ENCODE data around the gene BLOC1S3.
A peak's percentile ranks its signal among the peaks of the same experiment; 100 is the strongest.

BLOC1S3 gene

DNA sequence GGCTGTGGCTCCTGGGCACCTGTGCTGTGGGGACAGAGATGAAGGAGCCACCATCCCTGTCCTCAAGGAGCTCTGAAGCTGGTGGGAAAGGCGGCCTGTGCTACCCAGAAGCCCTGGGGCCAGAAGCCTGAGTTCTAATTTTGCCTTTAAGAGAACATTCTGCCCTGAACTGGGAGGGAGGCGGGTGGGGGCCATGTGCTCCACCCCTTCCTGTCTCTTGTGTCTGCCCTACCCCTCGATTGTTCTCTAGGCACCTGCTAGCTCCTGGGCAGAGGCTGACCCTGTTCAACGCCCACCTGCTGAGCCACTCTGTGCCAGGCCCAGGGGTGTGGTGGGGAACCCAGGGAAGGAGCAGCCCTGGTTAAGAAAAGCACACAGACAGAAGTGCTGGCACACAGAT is 6.4 kb upstream of the BLOC1S3 start:
- WGBS, 2 experiments: 85 to 88% methylated on average over 4 of the region's 4 CpGs
- Histone ChIP-seq H3K27me3 (ENCODE audit: control insufficient read depth, insufficient read depth, low read length, poor library complexity, severe bottlenecking) (no peaks in the 10 kb centered on the region), H3K9me3 (ENCODE audit: control insufficient read depth, low read length) (no peaks in the 10 kb centered on the region), H3K4me1 (ENCODE audit: control insufficient read depth, insufficient read depth, low read length) (no peaks in the 10 kb centered on the region), H3K4me3 (ENCODE audit: insufficient read depth, low read depth, low read length) (no peak overlapping the region), H3K36me3 (ENCODE audit: control insufficient read depth, insufficient read depth, low read length) (no peaks in the 10 kb centered on the region), H3K27ac (ENCODE audit: insufficient read depth, low read depth, low read length, poor library complexity, severe bottlenecking) (no peak overlapping the region)

DNA sequence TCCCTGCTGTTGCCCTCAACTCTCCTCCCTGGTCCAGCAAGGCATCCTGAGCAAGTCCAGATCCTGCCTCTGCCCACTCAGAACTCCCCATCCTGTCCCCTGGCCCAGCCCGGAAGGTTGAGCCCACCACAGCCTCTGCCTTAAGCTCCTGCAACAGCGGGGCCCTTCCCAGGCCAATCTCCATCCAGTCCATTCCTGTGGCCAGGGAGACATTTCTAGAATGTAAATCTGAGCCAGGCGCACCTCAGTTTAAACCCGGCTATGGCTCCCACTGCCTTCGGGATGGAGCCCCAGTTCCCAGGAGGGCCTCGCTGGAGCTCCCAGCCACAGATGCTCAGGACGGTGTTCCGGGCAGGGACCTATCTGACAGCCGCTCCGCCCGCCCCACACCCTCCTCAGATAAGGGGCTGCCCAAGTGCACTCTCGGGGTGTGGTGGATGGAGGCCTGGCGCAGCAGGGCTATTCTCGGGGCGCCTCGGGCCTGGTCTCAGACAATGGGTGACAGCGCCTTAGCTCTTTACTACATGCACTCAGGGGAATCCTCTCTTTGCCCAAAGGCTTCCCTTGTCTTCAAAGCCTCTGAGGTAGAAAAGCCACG is 5.9 kb upstream of the BLOC1S3 start:
- Histone ChIP-seq H3K27ac (ENCODE audit: insufficient read depth, low read depth, low read length, poor library complexity, severe bottlenecking) (no peak overlapping the region), H3K27me3 (ENCODE audit: control insufficient read depth, insufficient read depth, low read length, poor library complexity, severe bottlenecking) (no peaks in the 10 kb centered on the region), H3K9me3 (ENCODE audit: control insufficient read depth, low read length) (no peaks in the 10 kb centered on the region), H3K4me1 (ENCODE audit: control insufficient read depth, insufficient read depth, low read length) (no peaks in the 10 kb centered on the region), H3K36me3 (ENCODE audit: control insufficient read depth, insufficient read depth, low read length) (no peaks in the 10 kb centered on the region), H3K4me3 (ENCODE audit: insufficient read depth, low read depth, low read length) (no peak overlapping the region)
- WGBS, 2 experiments: 88 to 89% methylated on average over 16 to 17 of the region's 18 CpGs

DNA sequence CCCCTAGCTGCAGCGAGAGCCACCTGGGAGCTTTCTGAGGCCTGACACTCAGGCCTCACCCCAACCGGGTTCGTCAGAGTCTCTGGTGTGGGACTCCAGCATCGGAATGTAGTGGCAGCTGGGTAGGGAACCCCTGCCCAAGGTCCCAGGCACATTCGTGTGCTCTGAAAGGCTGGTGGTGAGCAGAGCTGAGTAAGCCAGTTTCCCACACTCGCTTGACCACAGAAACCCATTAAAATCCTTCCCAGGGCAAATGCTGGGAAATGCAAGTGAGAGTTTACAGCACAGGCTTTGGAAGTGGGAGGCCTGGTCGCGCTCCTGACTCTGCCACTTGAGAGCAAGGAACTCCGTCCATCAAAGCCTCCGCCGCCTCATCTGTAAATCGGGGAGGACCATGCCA is 4.8 kb upstream of the BLOC1S3 start:
- H3K27me3 ChIP-seq (ENCODE audit: control insufficient read depth, insufficient read depth, low read length, poor library complexity, severe bottlenecking): no peaks in the 10 kb centered on the region
- H3K9me3 ChIP-seq (ENCODE audit: control insufficient read depth, low read length): no peaks in the 10 kb centered on the region
- no peaks in the 10 kb centered on the region for H3K36me3 ChIP-seq (ENCODE audit: control insufficient read depth, insufficient read depth, low read length)
- WGBS, 2 experiments: 91% methylated on average over 12 of the region's 12 CpGs
- no peak overlapping the region for H3K27ac ChIP-seq (ENCODE audit: insufficient read depth, low read depth, low read length, poor library complexity, severe bottlenecking)
- H3K4me1 ChIP-seq (ENCODE audit: control insufficient read depth, insufficient read depth, low read length): no peaks in the 10 kb centered on the region
- no peak overlapping the region for H3K4me3 ChIP-seq (ENCODE audit: insufficient read depth, low read depth, low read length)

DNA sequence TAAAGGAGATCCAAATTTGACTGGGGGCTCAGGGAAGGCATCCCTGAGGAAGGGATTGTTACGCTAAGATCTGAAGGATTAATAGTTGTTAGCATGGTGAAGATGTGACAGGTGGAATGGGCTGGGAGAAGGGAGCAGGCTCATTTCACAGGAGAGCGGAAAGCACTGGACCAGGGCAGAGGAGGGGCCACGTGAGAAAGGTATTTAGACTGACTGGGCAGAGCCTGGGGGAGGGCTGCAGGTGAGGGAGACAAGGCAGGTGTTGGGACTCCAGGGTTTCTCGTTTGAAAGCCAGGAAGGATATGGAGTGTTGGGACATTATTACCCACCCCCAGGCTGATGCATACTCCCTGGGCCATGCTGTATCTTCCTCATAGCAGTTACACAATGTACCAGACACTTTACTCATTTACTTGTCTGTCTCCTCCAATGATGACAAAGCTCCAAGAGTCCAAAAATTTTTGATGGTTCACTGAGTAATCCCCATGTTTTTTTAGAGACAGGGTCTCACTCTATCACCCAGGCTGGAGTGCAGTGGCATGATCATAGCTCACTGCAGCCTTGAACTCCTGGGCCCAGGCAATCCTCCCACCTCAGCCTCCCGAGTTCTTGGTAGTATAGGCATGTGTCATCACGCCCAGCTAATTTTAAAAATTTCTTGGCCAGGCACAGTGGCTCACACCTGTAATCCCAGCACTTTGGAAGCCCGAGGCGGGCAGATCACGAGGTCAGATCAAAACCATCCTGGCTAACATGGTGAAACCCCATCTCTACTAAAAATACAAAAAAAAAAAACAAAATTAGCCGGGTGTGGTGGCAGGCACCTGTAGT is 2.9 kb upstream of the BLOC1S3 start:
- no peak overlapping the region for H3K4me3 ChIP-seq (ENCODE audit: insufficient read depth, low read depth, low read length)

DNA sequence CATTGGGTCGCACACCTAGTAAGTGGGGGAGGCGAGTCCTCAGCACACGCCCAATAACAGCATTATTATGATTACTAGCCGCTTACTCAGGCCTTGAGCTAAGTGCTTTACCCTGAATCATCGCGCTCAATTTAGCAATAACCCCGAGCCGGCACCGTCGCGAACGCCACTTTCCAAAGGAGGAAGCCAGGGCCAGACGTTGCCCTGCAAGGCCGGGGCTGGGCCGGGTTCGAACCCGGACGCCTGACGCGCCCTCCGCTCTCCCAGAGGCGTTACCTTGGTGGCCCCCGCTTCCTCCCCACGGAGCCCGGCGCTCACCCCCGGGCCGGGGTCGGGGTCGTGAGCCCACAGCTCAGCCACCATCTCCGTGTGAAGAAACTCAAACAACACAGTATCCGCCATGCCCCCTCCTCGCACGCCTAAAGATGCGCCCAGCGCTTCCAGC is 745 bp upstream of the BLOC1S3 start, which contains the start of gene TRAPPC6A:
TSS of gene TRAPPC6A (minus strand) at position 421 of the 445 bp plus-strand sequence. CDS start at position 402, 19 bp downstream.
- Histone ChIP-seq H3K27ac (ENCODE audit: insufficient read depth, low read depth, low read length, poor library complexity, severe bottlenecking) (peak within 1 kb of the TSS; percentile 41), H3K27me3 (ENCODE audit: control insufficient read depth, insufficient read depth, low read length, poor library complexity, severe bottlenecking) (peaks cover 9% of the 10 kb centered on the region)
- WGBS, 2 experiments: 1% methylated on average over 36 of the region's 36 CpGs

More for the DNA sequence above, 2.9 kb upstream of the BLOC1S3 start:
- no peaks in the 10 kb centered on the region for H3K9me3 ChIP-seq (ENCODE audit: control insufficient read depth, low read length)
- H3K36me3 ChIP-seq (ENCODE audit: control insufficient read depth, insufficient read depth, low read length): no peaks in the 10 kb centered on the region
- H3K27me3 ChIP-seq (ENCODE audit: control insufficient read depth, insufficient read depth, low read length, poor library complexity, severe bottlenecking): peaks cover 9% of the 10 kb centered on the region
- WGBS, 2 experiments: 86 to 93% methylated on average over 9 to 10 of the region's 10 CpGs
- H3K4me1 ChIP-seq (ENCODE audit: control insufficient read depth, insufficient read depth, low read length): peaks cover 6% of the 10 kb centered on the region
- no peak overlapping the region for H3K27ac ChIP-seq (ENCODE audit: insufficient read depth, low read depth, low read length, poor library complexity, severe bottlenecking)

DNA sequence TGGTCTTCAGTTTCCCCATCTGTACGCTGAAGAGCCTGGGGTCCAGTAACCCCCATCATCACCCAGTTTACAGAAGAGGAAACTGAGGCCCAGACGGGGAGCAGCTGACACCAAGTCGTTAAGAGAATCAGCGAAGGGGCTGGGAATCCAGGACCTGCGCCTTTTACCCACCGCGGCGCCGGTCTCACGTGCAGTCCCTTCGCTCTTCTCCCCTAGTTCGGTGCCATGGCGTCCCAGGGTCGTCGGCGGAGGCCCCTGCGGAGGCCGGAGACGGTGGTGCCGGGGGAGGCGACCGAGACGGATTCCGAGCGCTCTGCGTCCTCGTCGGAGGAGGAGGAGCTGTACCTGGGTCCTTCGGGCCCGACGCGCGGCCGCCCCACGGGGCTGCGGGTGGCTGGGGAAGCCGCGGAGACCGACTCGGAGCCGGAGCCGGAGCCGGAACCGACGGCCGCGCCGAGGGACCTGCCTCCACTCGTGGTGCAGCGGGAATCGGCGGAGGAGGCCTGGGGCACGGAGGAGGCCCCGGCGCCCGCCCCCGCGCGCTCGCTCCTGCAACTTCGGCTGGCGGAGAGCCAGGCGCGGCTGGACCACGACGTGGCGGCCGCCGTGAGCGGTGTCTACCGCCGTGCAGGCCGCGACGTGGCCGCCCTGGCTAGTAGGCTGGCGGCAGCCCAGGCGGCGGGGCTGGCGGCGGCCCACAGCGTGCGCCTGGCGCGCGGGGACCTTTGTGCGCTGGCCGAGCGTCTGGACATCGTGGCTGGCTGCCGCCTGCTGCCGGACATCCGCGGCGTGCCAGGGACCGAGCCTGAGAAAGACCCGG is 698 bp downstream of the BLOC1S3 start:
- no peaks in the 10 kb centered on the region for H3K36me3 ChIP-seq (ENCODE audit: control insufficient read depth, insufficient read depth, low read length)
- no peak overlapping the region for H3K27ac ChIP-seq (ENCODE audit: insufficient read depth, low read depth, low read length, poor library complexity, severe bottlenecking)
- WGBS, 2 experiments: 3% methylated on average over 97 of the region's 97 CpGs

More for the DNA sequence above, 745 bp upstream of the BLOC1S3 start, which contains the start of gene TRAPPC6A:
- Histone ChIP-seq H3K4me3 (ENCODE audit: insufficient read depth, low read depth, low read length) (peak within 1 kb of the TSS; percentile 87), H3K9me3 (ENCODE audit: control insufficient read depth, low read length) (no peaks in the 10 kb centered on the region), H3K36me3 (ENCODE audit: control insufficient read depth, insufficient read depth, low read length) (no peaks in the 10 kb centered on the region), H3K4me1 (ENCODE audit: control insufficient read depth, insufficient read depth, low read length) (peaks cover 6% of the 10 kb centered on the region)

DNA sequence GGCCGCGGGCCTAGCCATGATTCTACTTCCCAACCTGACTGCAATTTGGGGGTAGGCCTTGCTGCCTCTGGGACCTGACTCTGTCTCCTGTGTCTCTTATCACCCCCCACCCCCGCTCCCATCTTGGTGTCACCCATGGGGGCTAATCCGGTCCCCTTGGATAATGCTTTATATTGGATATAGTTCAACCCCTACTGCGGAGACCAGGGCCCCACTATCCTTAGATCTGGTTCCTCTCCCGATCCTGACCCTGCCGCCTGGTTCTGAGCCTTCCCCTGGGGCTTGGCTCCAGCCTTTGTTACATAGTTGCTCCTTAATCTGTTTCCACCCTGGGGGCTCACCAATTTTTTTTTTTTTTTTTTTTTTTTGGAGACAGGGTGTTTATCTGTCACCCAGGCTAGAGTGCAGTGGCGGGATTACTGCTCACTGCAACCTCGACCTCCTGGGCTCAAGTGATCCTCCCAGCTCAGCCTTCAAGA is 1.3 kb downstream of the BLOC1S3 start:
- Histone ChIP-seq H3K27me3 (ENCODE audit: control insufficient read depth, insufficient read depth, low read length, poor library complexity, severe bottlenecking) (peaks cover 9% of the 10 kb centered on the region), H3K9me3 (ENCODE audit: control insufficient read depth, low read length) (no peaks in the 10 kb centered on the region), H3K27ac (ENCODE audit: insufficient read depth, low read depth, low read length, poor library complexity, severe bottlenecking) (no peak overlapping the region), H3K4me1 (ENCODE audit: control insufficient read depth, insufficient read depth, low read length) (peaks cover 6% of the 10 kb centered on the region), H3K36me3 (ENCODE audit: control insufficient read depth, insufficient read depth, low read length) (no peaks in the 10 kb centered on the region), H3K4me3 (ENCODE audit: insufficient read depth, low read depth, low read length) (peak overlapping the region; percentile 73)
- WGBS, 2 experiments: 68 to 70% methylated on average over 9 of the region's 9 CpGs

More for the DNA sequence above, 698 bp downstream of the BLOC1S3 start:
- Histone ChIP-seq H3K9me3 (ENCODE audit: control insufficient read depth, low read length) (no peaks in the 10 kb centered on the region), H3K27me3 (ENCODE audit: control insufficient read depth, insufficient read depth, low read length, poor library complexity, severe bottlenecking) (peaks cover 9% of the 10 kb centered on the region), H3K4me3 (ENCODE audit: insufficient read depth, low read depth, low read length) (peak overlapping the region; percentile 73), H3K4me1 (ENCODE audit: control insufficient read depth, insufficient read depth, low read length) (peaks cover 6% of the 10 kb centered on the region)

DNA sequence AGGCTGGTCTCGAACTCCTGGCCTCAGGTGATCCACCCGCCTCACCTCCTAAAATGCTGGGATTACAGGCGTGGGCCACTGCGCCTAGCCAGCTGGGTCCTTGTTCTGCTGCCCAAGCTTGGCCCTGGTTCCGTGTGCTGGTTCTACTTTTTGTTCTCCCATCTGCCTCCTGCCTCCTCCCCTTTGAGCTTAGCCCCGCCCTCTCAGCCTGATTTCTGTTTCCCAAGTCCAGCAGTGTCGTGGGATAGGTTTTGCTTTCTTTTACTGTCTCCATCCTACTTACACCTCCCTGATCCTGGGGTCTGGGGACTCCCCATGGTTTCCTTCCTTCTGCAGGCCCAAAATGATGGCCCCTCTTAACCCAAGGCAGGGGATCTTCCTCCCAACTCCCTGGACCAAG is 2.4 kb downstream of the BLOC1S3 start:
- H3K27ac ChIP-seq (ENCODE audit: insufficient read depth, low read depth, low read length, poor library complexity, severe bottlenecking): no peak overlapping the region
- WGBS, 2 experiments: 89% methylated on average over 7 of the region's 7 CpGs
- no peak overlapping the region for H3K4me3 ChIP-seq (ENCODE audit: insufficient read depth, low read depth, low read length)
- peaks cover 9% of the 10 kb centered on the region for H3K27me3 ChIP-seq (ENCODE audit: control insufficient read depth, insufficient read depth, low read length, poor library complexity, severe bottlenecking)
- peaks cover 6% of the 10 kb centered on the region for H3K4me1 ChIP-seq (ENCODE audit: control insufficient read depth, insufficient read depth, low read length)
- H3K9me3 ChIP-seq (ENCODE audit: control insufficient read depth, low read length): no peaks in the 10 kb centered on the region
- H3K36me3 ChIP-seq (ENCODE audit: control insufficient read depth, insufficient read depth, low read length): no peaks in the 10 kb centered on the region

DNA sequence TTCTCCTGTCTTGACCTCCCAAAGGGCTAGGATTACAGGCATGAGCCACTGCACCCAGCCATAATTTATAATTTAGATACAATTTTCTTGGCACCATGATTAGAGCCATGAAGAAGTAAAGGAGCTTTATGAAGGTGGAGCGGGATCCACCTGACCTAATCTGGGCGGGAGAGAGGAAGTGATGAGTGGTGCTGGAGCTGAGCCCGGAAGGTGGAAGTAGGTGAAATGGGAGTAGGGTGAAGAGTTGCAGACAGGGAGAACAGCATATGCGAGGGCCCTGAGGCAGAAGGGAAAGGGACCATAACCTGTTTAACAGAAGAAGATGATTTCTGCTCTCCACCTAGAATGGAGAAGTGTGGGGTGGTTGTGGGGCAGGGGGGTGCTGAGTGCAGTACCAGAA is 4.2 kb downstream of the BLOC1S3 start:
- H3K27me3 ChIP-seq (ENCODE audit: control insufficient read depth, insufficient read depth, low read length, poor library complexity, severe bottlenecking): peaks cover 9% of the 10 kb centered on the region
- no peaks in the 10 kb centered on the region for H3K36me3 ChIP-seq (ENCODE audit: control insufficient read depth, insufficient read depth, low read length)
- no peak overlapping the region for H3K27ac ChIP-seq (ENCODE audit: insufficient read depth, low read depth, low read length, poor library complexity, severe bottlenecking)
- peaks cover 6% of the 10 kb centered on the region for H3K4me1 ChIP-seq (ENCODE audit: control insufficient read depth, insufficient read depth, low read length)
- H3K9me3 ChIP-seq (ENCODE audit: control insufficient read depth, low read length): no peaks in the 10 kb centered on the region
- WGBS, 2 experiments: 92% methylated on average over 4 of the region's 4 CpGs
- no peak overlapping the region for H3K4me3 ChIP-seq (ENCODE audit: insufficient read depth, low read depth, low read length)
